Measurements from ENCODE around the gene MCEE. TPM values are rescaled to one million over a fixed set of nuclear protein-coding genes. Genes with fewer than 3 reads are reported as not detected.

MCEE gene
- total and polyA plus RNA-seq, 12 donors: 29.6 to 43.8 (median 35.3) TPM

DNA sequence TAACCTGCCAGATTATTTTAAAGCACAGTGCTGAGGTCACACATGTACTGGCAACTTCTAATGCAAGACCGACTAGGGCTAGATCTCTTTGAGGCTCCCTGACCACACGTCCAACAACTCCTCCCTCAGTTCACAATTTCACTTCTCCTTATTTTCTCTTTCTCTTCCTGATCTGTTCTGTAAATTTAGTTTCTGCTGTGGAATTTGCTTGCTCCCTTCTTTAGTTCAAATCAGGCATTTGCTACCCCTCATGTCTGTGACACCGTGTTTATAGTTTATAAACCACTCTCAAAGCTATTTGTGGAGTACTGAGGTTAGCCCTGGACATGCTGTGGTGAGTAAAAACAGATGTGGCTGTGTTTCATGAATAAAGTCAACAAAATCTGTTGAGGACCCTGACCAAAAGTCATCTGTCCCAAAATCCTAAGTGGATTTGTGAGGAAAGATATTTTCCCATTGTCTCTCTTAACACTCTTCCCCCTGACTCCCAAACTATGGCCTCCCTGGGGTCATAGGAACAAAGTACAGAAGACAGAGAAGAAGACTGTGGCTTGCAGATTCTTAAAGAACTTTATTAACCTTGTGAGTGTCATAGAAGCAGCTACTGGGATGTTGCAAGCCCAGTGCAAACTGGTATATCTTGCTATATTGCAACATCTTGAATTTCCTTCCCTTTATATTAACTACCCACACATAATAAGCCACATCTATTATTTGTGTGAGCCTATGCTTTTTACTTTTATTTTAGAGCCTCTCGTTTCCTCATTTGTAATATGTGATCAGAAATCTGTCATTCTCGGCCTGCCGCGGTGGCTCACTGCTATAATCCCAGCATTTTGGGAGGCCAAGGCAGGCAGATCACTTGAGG lies 65.0 kb downstream of the MCEE start:
- intact Hi-C loops (cut with DNase I): loop anchor here in 2 of 10 donors (5.0 kb wide), 2 partner anchors 67 to 68 kb away; partner anchors contain the start of genes MCEE (in 1 of the 2) and MPHOSPH10 (in 1 of the 2)
- no peak for DNase-seq
- 74 to 81% methylated on average over 7 of the region's 7 CpGs for WGBS, 2 donors
- Histone ChIP-seq H3K4me1 (peaks cover 7 to 60% (median 21%) of the 10 kb centered on the region in 9 donors), H3K27ac (peak overlapping the region in 5 of 10 donors; percentile 5 to 90 (median 7)), H3K36me3 (peaks cover 0 to 4% (median 0%) of the 10 kb centered on the region in 9 donors), H3K9me3 (no peaks in the 10 kb centered on the region), H3K4me3 (peak overlapping the region in 1 of 10 donors; percentile 36), H3K27me3 (peaks cover 0 to 16% (median 5%) of the 10 kb centered on the region in 7 donors)
- TF ChIP-seq, protein P1, sequence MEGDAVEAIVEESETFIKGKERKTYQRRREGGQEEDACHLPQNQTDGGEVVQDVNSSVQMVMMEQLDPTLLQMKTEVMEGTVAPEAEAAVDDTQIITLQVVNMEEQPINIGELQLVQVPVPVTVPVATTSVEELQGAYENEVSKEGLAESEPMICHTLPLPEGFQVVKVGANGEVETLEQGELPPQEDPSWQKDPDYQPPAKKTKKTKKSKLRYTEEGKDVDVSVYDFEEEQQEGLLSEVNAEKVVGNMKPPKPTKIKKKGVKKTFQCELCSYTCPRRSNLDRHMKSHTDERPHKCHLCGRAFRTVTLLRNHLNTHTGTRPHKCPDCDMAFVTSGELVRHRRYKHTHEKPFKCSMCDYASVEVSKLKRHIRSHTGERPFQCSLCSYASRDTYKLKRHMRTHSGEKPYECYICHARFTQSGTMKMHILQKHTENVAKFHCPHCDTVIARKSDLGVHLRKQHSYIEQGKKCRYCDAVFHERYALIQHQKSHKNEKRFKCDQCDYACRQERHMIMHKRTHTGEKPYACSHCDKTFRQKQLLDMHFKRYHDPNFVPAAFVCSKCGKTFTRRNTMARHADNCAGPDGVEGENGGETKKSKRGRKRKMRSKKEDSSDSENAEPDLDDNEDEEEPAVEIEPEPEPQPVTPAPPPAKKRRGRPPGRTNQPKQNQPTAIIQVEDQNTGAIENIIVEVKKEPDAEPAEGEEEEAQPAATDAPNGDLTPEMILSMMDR (IDR thresholded peaks at IDR 0.05): no peak
- no peak for ATAC-seq

DNA sequence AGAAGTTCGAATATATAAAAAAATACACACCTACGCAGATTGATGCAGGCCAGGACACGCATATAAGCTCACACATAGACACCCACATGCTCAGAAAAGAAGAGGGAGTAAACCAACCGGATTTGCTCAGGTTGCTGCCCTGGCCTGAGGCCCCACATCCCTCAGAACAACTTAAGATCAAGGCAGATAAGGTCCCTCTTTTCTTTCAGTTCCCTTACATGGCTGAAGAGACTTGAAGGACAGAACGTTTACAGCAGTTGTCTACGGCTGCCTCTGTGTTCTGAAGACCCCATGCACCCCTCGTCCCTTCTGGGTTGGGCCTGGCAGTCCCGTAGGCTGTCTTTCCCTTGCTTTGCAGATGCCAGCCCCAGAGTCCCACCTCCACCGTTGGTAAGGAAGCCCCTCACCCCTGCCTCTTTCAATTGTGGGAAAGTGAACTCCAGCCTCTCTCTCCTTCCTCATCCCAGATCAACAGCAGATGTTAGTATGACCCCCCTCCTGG lies 65.9 kb downstream of the MCEE start:
- H3K36me3 ChIP-seq: no peaks in the 10 kb centered on the region
- 61 to 62% methylated on average over 9 of the region's 9 CpGs for WGBS, 2 donors
- TF ChIP-seq, protein P1 (IDR thresholded peaks at IDR 0.05): no peak
- H3K27ac ChIP-seq: peak overlapping the region in 2 of 10 donors; percentile 41 to 90
- no peak for ATAC-seq
- H3K4me1 ChIP-seq: peaks cover under 1 to 51% (median 12%) of the 10 kb centered on the region in 9 donors
- H3K9me3 ChIP-seq: no peaks in the 10 kb centered on the region
- no peak for DNase-seq
- H3K4me3 ChIP-seq: peak overlapping the region in 2 of 10 donors; percentile 14 to 36
- intact Hi-C loops (cut with DNase I): loop anchor here in 1 of 10 donors (5.0 kb wide), 1 partner anchor 67 kb away; no protein-coding TSS in a partner anchor
- peaks cover 0 to 23% (median 5%) of the 10 kb centered on the region in 7 donors for H3K27me3 ChIP-seq

DNA sequence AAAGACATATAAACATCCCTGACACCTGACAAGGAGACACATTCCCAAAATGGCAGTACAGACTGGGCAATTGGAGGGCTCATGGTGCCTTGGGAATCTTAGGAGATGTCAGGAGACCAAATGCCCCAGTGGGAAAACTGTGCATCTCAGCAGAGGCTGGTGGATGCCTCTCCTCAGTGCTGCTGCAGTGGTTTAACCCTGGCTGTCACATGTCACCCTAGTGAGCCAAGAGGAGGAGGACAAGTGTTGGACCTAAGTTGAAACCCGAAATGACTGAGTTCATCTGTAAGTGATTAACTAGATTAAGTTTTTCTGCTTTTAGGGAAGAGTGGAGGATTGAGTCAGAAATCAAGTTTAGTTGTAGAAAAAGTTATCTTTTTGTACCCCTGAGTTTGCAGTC lies 66.8 kb downstream of the MCEE start:
- TF ChIP-seq, protein P1 (IDR thresholded peaks at IDR 0.05): no peak
- no peak for DNase-seq
- Histone ChIP-seq H3K36me3 (no peaks in the 10 kb centered on the region), H3K27me3 (peaks cover 0 to 23% (median 5%) of the 10 kb centered on the region in 7 donors), H3K4me3 (no peak overlapping the region), H3K27ac (peak overlapping the region in 1 of 10 donors; percentile 90), H3K9me3 (no peaks in the 10 kb centered on the region), H3K4me1 (peaks cover 0 to 49% (median 9%) of the 10 kb centered on the region in 9 donors)
- intact Hi-C loops (cut with DNase I): loop anchor here in 1 of 10 donors (5.0 kb wide), 1 partner anchor 66 kb away; no protein-coding TSS in a partner anchor
- 65 to 81% methylated on average over 1 of the region's 1 CpG for WGBS, 2 donors
- ATAC-seq: no peak

DNA sequence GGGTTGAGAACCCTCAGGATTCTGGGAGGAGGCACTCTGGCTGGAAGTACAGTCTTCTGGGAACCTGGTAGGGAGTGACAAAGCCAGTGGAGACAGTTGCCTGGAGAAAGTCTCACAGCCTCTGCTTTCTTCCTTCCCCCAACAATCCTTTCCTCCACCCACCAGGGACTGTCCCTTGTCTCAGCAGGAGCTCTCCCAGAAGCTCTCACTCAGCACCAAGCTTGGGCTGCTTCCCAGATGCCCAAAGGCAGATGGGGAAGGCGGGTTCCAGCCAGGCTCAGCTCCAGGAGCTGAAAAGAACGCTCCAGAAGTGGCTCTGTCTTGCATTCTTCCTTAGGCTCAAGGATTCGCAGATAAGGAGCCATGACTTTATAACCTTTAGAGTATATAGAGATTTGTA lies 69.2 kb downstream of the MCEE start:
- H3K4me1 ChIP-seq: peaks cover 0 to 30% (median 0%) of the 10 kb centered on the region in 9 donors
- no peaks in the 10 kb centered on the region for H3K9me3 ChIP-seq
- intact Hi-C loops (cut with DNase I): loop anchor here in 1 of 10 donors (5.0 kb wide), 1 partner anchor 64 kb away; no protein-coding TSS in a partner anchor
- WGBS, 2 donors: 39 to 52% methylated on average over 3 of the region's 3 CpGs
- peaks cover 0 to 23% (median 5%) of the 10 kb centered on the region in 7 donors for H3K27me3 ChIP-seq
- no peak overlapping the region for H3K27ac ChIP-seq
- H3K36me3 ChIP-seq: no peaks in the 10 kb centered on the region
- no peak for DNase-seq
- no peak overlapping the region for H3K4me3 ChIP-seq
- peak in 2 of 8 donors; percentile 44 to 49 for ATAC-seq
- TF ChIP-seq, protein P1 (IDR thresholded peaks at IDR 0.05): no peak

Measured in heart right ventricle (tissue), 16 donors.